Measurements from ENCODE around the gene ABCA7.
A peak's percentile ranks its signal among the peaks of the same experiment; 100 is the strongest.

ABCA7 gene

DNA sequence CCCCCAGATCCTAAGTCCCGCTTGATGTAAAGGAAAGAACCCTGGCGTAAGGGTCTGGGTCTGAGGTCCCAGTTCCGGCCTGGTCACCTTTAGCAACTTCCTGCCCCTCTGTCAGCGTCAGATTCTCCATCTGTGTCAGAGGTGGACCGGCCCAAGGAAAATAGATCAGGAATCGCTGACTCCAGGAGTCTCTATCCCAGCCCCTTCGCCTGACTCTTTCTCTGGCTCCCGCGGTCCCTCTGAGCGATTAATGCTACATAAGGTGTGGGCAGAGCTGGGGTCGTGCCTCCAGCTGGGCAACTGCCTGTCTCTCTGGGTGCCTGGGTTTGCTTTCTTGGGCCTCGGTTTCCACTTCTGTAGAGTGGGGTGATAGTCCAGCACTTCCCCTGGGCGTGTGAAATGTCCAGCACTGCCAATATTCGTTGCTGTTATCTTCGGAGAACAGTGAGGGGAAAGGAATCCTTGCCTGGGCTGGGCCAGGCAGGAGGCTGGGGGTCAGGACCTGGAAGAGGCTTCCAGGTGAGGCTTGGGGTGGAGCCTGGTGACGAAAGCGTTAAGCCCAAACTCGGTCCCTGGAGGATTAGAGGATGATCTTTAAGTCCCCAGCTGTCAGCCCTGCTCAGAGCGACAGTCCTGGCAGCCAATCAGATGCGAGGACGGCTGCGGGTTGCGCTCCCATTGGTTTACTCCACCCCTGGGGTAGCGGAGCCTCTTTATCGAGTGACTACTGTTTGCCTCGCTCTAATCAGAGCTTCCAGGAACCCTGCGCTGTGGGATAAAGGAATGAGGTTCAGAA is 767 bp downstream of the ABCA7 start:
- peak; percentile 78 to 81 for DNase-seq (ENCODE audit: low read depth in 2 of 2, low spot score in 1 of 2)

DNA sequence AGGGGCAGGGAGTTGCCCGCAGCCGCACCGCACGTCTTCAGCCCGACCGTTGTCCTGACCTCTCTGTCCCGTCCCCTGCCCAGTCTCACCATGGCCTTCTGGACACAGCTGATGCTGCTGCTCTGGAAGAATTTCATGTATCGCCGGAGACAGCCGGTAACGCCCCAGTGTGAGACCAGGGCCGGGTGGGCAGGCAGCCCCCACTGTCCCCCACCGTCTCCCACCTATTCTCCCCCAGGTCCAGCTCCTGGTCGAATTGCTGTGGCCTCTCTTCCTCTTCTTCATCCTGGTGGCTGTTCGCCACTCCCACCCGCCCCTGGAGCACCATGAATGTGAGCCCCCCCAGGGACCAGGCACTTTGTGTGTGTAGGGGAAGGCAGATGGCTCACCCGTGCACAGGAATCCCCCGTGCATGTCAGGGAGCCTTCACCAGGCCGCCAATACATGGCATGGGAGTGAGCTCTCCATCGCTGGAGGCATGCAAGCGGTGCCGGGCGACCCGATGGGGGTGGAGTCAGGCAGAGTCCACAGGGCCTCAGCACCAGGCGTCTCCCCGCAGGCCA is 1.4 kb downstream of the ABCA7 start:
- no peak for DNase-seq (ENCODE audit: low read depth in 2 of 2, low spot score in 1 of 2)

DNA sequence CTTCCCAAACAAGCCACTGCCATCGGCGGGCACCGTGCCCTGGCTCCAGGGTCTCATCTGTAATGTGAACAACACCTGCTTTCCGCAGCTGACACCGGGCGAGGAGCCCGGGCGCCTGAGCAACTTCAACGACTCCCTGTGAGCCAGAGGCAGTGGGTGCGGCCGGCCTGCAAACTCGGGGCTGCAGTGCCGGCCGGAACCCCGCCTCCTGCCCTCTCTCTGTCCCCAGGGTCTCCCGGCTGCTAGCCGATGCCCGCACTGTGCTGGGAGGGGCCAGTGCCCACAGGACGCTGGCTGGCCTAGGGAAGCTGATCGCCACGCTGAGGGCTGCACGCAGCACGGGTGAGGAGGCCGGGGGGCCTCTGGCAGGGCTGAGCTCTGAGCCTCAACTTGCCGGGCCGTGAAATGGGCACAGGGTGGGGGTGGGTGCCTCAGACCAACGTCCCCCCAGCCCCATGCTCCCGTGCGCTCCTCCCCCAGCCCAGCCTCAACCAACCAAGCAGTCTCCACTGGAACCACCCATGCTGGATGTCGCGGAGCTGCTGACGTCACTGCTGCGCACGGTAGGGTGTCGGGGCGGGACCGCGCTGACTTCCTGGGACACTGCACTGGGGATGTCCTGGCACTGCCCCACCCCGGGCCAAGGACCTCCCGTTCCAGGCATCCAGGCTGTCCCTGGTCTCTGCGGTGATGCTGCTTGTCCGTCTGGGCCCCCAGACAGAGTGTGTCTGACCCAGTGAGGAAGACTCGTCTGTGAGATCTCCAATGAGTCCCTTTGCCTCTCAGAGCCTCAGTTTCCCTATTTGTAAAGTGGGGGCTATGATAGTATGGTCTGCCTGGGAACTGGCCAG is 2.2 kb downstream of the ABCA7 start:
- no peak for DNase-seq (ENCODE audit: low read depth in 2 of 2, low spot score in 1 of 2)

DNA sequence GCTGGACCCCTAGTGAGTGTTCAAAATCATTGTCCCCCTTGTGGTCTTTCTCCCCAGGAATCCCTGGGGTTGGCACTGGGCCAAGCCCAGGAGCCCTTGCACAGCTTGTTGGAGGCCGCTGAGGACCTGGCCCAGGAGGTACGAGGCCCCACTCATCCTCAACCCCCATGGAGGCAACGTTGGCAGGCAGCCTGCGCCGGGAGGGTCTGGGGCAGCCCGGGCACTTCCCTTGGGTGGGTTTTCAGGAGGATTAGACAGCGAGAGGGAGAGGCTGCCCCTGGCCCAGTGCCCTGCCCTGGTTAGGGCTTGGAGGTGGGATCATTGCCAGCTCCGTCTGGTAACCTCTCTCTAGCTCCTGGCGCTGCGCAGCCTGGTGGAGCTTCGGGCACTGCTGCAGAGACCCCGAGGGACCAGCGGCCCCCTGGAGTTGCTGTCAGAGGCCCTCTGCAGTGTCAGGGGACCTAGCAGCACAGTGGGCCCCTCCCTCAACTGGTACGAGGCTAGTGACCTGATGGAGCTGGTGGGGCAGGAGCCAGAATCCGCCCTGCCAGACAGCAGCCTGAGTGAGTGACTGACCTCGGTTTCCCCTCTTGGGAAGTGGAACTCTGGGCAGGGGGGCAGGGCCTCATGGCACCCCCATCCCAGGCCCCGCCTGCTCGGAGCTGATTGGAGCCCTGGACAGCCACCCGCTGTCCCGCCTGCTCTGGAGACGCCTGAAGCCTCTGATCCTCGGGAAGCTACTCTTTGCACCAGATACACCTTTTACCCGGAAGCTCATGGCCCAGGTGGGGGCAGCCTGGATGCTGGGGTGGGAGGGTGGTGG is 3.0 kb downstream of the ABCA7 start:
- DNase-seq (ENCODE audit: low read depth in 2 of 2, low spot score in 1 of 2), result no peak

DNA sequence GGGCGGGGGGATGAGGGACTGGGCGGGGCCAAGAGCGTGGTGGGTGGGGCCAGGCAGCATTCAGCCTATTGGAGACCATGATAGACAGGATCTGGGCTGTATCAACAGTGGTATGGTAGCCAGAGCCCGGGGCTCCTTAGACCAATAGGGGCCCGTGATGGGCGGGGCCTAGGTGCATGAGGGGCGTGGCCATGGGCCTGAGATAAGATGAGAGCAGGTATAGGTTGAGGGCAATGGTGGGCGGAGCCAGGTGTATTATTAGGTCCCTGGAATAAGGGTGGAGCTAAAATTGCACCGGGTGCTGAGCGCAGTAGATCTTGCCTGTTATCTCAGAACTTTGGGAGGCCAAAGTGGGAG is 5.3 kb downstream of the ABCA7 start:
- no peak for DNase-seq (ENCODE audit: low read depth in 2 of 2, low spot score in 1 of 2)

DNA sequence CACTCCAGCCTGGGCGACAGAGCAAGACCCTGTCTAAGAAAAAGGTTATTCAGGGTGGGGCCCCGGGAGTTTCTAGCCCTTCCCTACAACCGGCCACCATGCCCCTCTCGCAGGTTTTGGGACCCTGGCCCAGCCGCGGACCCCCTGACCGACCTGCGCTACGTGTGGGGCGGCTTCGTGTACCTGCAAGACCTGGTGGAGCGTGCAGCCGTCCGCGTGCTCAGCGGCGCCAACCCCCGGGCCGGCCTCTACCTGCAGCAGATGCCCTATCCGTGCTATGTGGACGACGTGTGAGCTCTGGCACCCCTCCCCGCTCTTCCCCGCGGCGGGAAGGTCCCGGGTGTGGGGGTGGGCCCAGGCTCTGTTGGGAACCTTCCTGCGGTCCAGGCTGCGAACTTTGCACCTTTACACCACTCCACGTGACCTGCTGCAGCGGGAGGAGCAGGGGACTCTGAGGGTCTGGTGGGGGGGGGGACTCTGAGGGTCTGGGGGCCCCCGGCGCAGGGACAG is 6.3 kb downstream of the ABCA7 start:
- DNase-seq (ENCODE audit: low read depth in 2 of 2, low spot score in 1 of 2), result no peak

DNA sequence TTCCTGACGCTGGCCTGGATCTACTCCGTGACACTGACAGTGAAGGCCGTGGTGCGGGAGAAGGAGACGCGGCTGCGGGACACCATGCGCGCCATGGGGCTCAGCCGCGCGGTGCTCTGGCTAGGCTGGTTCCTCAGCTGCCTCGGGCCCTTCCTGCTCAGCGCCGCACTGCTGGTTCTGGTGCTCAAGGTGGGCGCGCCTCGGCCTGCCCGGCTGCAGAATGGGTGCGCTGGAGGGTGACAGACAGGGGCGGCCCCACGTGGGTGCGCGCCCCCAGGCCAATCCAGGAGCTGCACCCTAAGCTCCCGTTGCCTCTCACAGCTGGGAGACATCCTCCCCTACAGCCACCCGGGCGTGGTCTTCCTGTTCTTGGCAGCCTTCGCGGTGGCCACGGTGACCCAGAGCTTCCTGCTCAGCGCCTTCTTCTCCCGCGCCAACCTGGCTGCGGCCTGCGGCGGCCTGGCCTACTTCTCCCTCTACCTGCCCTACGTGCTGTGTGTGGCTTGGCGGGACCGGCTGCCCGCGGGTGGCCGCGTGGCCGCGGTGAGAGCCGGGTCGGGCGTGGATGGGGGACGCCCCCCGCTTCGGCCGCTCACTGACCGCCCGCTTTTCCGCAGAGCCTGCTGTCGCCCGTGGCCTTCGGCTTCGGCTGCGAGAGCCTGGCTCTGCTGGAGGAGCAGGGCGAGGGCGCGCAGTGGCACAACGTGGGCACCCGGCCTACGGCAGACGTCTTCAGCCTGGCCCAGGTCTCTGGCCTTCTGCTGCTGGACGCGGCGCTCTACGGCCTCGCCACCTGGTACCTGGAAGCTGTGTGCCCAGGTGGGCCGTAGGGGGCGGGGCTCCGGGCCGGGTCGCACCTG is 7.2 kb downstream of the ABCA7 start:
- DNase-seq (ENCODE audit: low read depth in 2 of 2, low spot score in 1 of 2), result no peak

DNA sequence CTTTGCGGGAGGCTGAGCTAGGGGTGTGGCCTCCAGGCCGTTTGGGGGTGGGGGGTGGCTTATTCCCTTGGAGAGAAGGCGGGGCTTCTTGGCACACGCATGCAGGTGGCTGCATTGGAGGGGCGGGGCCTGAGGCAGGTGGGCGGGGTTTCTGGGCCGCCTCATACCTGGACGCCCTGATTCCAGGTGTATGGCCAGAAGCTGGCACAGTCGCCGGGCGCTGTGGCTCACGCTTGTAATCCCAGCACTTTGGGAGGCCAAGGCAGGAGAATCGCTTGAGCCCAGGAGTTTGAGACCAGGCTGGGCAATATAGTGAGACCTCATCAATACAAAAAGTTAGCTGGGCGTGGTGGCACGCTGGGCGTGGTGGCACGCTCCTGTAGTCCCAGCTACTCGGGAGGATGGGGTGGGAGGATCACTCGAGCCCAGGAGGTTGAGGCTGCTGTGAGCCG is 7.8 kb downstream of the ABCA7 start:
- no peak for DNase-seq (ENCODE audit: low read depth in 2 of 2, low spot score in 1 of 2)

DNA sequence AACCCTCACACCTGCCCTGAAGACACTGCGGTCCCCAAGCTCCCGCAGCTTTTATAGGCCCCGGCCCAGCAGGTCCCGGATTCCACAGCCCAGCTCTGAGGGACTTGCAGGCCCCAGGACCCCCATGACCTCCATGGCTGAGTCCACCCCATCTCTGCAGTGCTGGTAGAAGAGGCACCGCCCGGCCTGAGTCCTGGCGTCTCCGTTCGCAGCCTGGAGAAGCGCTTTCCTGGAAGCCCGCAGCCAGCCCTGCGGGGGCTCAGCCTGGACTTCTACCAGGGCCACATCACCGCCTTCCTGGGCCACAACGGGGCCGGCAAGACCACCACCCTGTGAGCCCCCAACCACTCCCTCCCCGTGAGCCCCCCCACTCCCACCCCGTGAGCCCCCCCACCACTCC is 9.2 kb downstream of the ABCA7 start:
- DNase-seq (ENCODE audit: low read depth in 2 of 2, low spot score in 1 of 2), result no peak

DNA sequence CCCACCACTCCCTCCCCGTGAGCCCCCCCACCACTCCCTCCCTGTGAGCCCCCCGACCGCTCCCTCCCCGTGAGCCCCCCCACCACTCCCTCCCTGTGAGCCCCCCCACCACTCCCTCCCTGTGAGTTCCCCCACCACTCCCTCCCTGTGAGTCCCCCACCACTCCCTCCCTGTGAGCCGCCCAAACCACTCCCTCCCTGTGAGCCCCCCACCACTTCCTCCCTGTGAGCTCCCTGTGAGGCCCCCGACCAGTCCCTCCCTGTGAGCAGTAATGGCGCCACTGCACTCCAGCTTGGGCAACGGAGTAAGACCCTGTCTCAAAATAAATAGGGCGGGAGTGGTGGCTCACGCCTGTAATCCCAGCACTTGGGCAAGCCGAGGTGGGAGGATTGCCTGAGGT is 9.9 kb downstream of the ABCA7 start:
- DNase-seq (ENCODE audit: low read depth in 2 of 2, low spot score in 1 of 2), result no peak

DNA sequence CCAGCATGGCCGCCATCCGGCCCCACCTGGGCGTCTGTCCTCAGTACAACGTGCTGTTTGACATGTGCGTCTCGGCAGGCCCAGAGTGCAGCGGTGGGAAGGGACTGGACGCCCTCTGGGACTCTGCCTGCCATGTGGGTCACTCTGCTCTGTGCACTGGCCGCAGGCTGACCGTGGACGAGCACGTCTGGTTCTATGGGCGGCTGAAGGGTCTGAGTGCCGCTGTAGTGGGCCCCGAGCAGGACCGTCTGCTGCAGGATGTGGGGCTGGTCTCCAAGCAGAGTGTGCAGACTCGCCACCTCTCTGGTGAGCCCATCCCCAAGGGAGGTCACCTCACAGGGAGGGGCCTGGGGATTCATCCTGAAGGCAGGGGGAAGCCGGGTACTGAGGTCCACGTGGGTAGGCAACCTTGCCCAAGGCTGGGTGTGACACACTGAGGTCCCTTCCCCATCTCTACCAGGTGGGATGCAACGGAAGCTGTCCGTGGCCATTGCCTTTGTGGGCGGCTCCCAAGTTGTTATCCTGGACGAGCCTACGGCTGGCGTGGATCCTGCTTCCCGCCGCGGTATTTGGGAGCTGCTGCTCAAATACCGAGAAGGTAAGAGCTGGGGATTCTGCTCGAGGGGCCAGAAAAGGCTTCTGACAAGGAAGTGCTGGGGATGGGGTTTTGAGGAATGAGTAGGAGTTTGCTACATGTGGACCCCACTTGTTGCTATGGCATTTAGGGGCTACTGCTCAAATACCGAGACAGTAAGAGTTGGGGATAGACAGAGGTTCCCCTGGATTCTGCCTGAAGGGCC is 11.3 kb downstream of the ABCA7 start:
- no peak for DNase-seq (ENCODE audit: low read depth in 2 of 2, low spot score in 1 of 2)

DNA sequence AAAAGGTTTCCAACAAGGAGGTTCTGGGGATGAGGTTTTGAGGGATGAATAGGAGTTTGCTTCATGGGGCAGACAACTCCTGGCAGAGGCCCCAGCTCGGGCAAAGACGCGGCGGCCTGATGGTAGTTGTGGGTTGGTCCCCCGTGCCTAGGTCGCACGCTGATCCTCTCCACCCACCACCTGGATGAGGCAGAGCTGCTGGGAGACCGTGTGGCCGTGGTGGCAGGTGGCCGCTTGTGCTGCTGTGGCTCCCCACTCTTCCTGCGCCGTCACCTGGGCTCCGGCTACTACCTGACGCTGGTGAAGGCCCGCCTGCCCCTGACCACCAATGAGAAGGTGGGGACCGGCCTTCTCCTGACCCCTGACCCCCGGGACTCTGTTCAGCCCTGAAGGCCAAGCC is 11.9 kb downstream of the ABCA7 start:
- no peak for DNase-seq (ENCODE audit: low read depth in 2 of 2, low spot score in 1 of 2)

DNA sequence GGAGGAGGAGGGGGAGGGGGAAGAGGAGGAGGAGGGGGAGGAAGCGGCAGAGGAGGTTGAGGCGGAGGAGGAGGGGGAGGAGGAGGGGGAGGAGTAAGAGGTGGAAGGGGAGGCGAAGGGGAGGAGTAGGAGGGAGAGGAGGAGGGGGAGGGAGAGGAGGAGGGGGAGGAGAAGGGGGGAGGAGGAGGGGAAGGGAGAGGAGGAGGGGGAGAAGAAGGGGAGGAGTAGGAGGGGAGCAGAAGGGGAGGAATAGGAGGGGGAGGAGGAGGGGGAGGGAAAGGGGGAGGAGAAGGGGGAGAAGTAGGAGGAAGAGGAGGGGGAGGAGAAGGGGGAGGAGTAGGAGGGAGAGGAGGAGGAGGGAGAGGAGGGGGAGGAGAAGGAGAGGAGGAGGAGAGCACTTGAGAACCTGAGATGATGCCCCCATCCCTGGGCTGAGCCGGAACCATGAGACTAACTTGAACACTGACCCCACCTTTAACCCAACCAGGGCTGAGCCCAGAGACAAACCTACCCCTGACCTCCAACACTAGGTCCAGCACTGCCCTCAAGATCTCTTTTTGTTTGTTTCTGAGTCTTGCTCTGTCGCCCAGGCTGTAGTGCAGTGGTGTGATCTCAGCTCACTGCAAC is 12.6 kb downstream of the ABCA7 start:
- no peak for DNase-seq (ENCODE audit: low read depth in 2 of 2, low spot score in 1 of 2)

DNA sequence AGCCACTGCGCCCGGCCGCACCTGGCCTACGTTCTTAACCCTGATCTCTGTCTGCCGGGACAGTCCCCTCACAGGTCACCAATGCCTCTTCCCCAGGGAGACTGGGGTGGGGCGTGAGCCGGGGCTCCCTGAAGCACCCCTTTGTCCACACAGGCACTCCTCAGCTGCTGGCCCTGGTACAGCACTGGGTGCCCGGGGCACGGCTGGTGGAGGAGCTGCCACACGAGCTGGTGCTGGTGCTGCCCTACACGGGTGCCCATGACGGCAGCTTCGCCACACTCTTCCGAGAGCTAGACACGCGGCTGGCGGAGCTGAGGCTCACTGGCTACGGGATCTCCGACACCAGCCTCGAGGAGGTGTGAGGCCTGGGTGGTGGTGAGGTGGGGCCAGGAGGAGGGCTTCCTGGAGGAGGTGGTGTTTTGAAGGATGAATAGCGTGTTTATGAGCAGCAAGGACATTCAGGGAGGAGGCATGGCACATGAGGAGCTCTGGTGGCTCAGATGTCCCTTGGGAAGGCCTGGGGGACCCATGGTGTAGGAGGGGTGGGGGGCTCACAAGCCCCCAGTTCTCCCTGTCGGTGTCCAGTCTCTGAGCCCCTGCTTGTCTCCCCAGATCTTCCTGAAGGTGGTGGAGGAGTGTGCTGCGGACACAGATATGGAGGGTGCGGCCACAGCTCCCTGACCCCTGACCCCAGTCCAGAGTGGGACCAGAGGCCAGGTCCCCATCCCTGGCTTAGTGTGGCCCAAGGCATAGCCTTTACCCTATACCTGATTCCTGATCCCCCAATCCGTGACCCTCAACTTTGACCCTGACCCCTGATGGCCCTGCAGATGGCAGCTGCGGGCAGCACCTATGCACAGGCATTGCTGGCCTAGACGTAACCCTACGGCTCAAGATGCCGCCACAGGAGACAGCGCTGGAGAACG is 13.5 kb downstream of the ABCA7 start:
- no peak for DNase-seq (ENCODE audit: low read depth in 2 of 2, low spot score in 1 of 2)

DNA sequence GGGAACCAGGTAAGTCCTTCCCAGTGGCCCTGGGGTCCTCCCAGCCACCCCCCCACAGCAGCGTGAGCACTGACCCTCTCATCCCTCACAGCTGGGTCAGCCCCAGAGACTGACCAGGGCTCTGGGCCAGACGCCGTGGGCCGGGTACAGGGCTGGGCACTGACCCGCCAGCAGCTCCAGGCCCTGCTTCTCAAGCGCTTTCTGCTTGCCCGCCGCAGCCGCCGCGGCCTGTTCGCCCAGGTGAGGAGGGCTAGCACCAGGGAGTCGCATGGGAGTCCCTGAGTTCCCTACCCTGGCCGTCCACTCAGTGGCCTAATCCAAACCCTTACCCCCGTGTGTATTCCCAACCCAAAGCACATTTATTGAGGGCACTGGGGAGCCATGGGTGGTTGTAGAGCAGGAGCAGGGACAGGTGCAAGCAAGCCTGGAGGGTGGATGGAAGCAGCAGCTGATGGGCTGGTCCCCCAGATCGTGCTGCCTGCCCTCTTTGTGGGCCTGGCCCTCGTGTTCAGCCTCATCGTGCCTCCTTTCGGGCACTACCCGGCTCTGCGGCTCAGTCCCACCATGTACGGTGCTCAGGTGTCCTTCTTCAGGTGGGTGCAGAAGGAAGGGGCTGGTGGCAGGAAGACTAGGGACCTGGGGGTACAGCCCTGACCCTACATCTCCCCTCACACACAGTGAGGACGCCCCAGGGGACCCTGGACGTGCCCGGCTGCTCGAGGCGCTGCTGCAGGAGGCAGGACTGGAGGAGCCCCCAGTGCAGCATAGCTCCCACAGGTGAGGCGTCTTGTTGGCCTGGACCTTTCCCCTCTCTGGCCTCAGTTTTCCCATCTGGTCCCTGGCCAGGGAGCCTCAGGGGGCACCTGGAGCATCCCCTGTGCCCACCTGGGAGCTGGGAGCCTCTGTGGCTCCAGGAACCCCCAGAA is 14.5 kb downstream of the ABCA7 start:
- DNase-seq (ENCODE audit: low read depth in 2 of 2, low spot score in 1 of 2), result no peak

DNA sequence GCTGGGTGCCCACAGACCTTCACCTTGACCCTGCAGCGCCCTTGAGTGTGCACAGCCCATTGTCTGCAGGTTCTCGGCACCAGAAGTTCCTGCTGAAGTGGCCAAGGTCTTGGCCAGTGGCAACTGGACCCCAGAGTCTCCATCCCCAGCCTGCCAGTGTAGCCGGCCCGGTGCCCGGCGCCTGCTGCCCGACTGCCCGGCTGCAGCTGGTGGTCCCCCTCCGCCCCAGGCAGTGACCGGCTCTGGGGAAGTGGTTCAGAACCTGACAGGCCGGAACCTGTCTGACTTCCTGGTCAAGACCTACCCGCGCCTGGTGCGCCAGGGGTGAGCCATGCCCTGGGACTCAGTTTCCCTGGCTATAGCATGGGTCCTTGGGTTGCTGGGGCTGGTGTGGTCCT is 15.1 kb downstream of the ABCA7 start:
- no peak for DNase-seq (ENCODE audit: low read depth in 2 of 2, low spot score in 1 of 2)

Data from stimulated activated CD8-positive, alpha-beta memory T cell treated with anti-CD3 and anti-CD28 coated beads, Interleukin-4, amount 100 ng/mL, for 1 hour (primary cell).